HG03097 (cell line): ENCODE results near the gene ACTR1A.
"Not testable (repeated sequence)": the region's sequence is repeated elsewhere in the genome, so short reads cannot be mapped to it uniquely, and the experiment has no call there.

Experiments
- ATAC-seq: cut with Tn5 transposase; IDR thresholded peaks from one replicate; pipeline ENCODE4 v1.9.1; 2021; ENCODE audit not compliant: unreplicated experiment, low FRiP score

The ACTR1A gene

GRCh38 chr10:102457591-102458150 lies 44.8 kb downstream of the ACTR1A start:
- ATAC-seq: no peak

- ATAC-seq: no peak
Observed at GRCh38 chr10:102455893-102456471, 46.5 kb downstream of the ACTR1A start.

- ATAC-seq: not testable (repeated sequence)
Observed at GRCh38 chr10:102454662-102455487, 47.6 kb downstream of the ACTR1A start.

- no peak for ATAC-seq
Observed at GRCh38 chr10:102453502-102453901, 49.0 kb downstream of the ACTR1A start.

GRCh38 chr10:102452672-102453340 lies 49.7 kb downstream of the ACTR1A start:
- ATAC-seq: no peak

GRCh38 chr10:102451105-102451969 lies 51.2 kb downstream of the ACTR1A start, which contains the start of gene C10orf95:
Gene C10orf95 (minus strand): TSS chr10:102451543. CDS start chr10:102451093, 450 bp downstream.
- ATAC-seq: no peak

GRCh38 chr10:102450374-102451104 lies 52.0 kb downstream of the ACTR1A start:
- peak; percentile 64 for ATAC-seq

GRCh38 chr10:102450124-102450373 lies 52.5 kb downstream of the ACTR1A start:
- ATAC-seq: no peak

GRCh38 chr10:102449321-102450123 lies 53.0 kb downstream of the ACTR1A start:
- ATAC-seq: no peak

- no peak for ATAC-seq
Observed at GRCh38 chr10:102444851-102445250, 57.7 kb downstream of the ACTR1A start.

GRCh38 chr10:102438374-102438773 lies 64.1 kb downstream of the ACTR1A start:
- no peak for ATAC-seq

- ATAC-seq: no peak
Observed at GRCh38 chr10:102437515-102437914, 65.0 kb downstream of the ACTR1A start.

GRCh38 chr10:102436312-102436711 lies 66.2 kb downstream of the ACTR1A start:
- ATAC-seq: no peak

- ATAC-seq: no peak
Observed at GRCh38 chr10:102435529-102436233, 66.8 kb downstream of the ACTR1A start.

- no peak for ATAC-seq
Observed at GRCh38 chr10:102435133-102435497, 67.4 kb downstream of the ACTR1A start.

- ATAC-seq: no peak
Observed at GRCh38 chr10:102434394-102435132, 67.9 kb downstream of the ACTR1A start.

GRCh38 chr10:102433619-102434046 lies 68.9 kb downstream of the ACTR1A start:
- no peak for ATAC-seq
